Suppressor macrophage treated with lipopolysaccharide for 1 hour (primary cell): ENCODE results near the gene TOP3A.
A peak's percentile ranks its signal among the peaks of the same experiment; 100 is the strongest.

Experiments used
- DNase-seq, 3 donors: peaks; one replicate each; pipeline ENCODE4 v3.0.0-alpha.2; 2020 to 2022

Gene TOP3A

DNA sequence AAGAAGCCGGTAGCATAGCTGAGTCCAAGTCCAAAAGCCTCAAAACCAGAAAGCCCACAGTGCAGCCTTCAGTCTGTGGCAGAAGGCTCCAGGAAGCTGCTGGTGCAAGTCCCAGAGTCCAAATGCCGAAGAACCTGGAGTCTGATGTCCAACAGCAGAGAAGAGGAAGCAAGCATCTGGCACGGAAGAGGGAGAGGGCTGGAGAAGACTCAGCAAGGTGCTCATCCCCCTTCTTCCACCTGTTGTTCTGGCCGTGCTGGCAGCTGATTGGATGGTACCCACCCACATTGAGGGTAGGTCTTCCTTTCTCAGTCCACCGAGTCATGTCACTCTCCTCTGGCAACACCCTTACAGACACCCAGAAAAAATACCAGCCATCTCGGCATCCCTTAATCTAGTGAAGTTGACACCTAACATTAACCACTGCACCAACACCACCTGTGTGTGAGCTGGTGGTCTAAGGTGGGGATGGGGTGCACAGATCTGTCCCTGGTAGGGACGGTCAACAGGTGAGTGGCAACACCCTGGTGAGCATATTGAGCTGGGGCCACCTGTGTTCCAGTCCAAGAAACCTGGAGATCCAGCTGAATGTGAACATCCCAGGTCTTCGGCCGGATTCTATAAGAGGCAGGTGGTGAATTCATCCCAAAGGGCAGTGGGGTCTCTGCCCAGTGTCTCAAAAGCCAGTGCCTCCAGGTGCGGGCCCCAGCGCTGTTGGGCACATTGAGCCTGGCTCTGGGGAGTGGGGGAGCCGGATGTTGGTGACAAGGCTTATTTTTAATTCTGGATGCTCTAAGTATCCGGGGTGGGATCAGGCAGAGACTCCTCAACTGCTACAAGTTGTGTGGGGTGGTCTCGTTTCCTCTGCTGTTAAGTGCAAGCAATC lies 44.5 kb downstream of the TOP3A start:
- DNase-seq: no peak

- no peak for DNase-seq
Observed at GRCh38 chr17:18267927-18268711, 46.7 kb downstream of the TOP3A start.

DNA sequence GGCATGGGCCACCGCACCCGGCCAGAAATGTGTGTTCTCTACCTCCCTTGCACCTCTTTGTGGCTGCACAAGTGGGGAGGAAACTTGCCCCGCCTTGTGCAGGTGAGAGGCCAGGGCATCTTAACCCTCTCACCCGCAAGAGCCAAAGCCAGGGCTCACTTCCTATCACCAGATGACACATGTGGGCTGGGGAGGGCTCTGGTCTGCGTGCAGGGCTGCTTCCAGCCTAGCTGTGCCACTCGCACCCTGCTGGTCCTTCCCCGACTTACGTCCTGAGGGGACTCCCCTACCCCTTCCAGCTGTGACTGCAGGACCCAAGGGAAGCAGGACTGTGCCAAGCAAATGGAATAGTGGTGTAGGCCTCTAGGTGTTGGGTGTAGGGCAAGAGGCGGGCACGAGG lies 47.4 kb downstream of the TOP3A start:
- DNase-seq: no peak

DNA sequence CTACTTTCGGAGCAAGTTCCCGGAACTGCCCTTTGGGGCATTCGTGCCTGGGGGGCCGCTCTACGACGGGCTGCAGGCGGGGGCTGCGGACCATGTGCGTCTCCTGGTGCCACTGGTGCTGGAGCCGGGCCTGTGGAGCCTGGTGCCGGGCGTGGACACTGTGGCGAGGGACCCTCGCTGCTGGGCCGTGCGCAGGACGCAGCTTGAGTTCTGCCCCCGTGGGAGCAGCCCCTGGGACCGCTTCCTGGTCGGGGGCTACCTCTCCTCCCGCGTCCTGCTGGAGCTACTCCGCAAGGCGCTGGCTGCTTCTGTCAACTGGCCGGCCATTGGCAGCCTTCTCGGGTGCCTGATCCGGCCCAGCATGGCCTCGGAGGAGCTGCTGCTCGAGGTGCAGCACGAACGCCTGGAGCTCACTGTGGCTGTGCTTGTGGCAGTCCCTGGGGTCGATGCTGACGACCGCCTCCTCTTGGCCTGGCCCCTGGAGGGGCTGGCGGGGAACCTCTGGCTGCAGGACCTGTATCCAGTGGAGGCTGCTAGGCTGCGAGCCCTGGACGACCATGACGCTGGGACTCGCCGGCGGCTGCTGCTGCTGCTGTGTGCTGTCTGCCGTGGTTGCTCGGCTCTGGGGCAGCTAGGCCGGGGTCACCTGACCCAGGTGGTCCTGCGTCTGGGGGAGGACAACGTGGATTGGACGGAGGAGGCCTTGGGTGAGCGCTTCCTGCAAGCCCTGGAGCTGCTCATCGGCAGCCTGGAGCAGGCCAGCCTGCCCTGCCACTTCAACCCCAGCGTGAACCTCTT lies 50.7 kb downstream of the TOP3A start:
- DNase-seq: no peak

DNA sequence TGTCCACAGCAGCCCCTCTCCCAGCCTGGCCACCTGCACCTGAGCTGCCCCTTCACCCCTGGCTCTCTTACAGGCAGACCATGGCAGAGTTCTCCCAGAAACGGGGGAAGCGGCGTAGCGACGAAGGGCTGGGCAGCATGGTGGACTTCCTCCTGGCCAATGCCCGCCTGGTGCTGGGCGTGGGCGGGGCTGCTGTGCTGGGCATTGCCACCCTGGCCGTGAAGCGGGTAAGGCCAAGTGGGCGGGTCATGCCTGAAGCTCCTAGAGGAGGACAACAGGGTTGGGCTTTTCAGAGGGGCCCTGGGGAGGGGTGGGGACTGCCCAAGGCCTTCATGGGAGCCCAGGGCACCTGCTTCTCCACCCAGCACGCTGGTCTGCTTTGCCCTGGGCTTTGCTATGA lies 52.2 kb downstream of the TOP3A start:
- peak in 1 of 3 donors; percentile 33 for DNase-seq

DNA sequence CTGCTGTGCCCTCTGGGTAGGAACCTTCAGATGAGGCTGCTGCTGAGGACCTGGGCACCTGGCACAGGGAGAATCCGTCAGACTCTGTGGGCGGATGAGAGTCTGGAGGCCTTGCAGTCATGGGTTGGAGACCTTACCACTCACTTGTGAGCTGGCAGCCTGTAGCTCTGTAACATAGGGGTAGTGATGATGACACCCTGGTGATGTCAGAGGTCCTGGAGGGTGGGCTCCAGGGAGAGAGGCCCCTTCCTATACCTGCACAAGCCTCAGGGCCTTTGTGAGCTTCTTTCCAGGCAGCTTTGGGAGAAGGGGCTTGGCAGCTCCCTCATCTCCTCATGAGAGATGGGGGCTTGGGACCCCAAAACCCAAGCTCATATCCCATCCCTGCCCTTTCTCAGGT lies 52.7 kb downstream of the TOP3A start:
- DNase-seq: peak in 2 of 3 donors; percentile 17 to 22

DNA sequence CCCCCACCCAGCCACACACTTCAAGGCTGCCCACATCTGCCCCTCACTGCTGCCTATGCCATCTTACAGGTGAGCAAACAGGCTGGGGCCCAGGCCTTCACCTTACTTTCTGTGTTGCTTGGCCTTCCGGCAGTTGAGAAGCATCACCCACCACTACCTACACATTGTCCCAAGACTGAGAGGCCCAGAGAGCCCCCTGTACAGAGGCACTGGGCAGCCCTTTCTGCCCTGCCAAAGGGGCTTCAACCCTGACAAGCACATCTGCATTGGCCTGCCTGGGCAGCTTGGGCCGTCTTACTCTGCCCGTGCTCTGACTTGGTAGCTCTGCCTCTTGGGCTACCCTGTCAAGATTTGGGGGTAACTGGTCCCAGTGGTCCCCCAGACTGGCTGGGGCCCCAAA lies 53.1 kb downstream of the TOP3A start:
- no peak for DNase-seq

DNA sequence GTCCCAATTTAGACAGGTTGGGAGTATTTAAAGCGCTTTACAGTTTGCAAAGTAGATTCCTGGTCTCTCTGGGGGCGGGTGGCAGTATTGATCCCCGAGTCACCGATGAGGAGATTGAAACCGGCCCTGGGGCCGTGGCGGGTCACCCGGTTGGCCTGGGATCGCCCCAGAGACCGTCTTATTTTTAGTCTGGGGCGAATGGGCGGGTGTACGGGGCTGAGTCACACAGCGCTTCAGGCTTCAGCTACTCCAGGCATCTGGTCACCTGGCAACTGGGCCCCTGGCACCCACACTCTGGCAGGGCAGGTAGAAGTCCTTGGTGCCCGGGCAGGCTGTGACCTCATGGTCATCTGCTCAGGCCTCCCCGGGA lies 53.7 kb downstream of the TOP3A start:
- DNase-seq: peak; percentile 57 to 69 (median 60)

DNA sequence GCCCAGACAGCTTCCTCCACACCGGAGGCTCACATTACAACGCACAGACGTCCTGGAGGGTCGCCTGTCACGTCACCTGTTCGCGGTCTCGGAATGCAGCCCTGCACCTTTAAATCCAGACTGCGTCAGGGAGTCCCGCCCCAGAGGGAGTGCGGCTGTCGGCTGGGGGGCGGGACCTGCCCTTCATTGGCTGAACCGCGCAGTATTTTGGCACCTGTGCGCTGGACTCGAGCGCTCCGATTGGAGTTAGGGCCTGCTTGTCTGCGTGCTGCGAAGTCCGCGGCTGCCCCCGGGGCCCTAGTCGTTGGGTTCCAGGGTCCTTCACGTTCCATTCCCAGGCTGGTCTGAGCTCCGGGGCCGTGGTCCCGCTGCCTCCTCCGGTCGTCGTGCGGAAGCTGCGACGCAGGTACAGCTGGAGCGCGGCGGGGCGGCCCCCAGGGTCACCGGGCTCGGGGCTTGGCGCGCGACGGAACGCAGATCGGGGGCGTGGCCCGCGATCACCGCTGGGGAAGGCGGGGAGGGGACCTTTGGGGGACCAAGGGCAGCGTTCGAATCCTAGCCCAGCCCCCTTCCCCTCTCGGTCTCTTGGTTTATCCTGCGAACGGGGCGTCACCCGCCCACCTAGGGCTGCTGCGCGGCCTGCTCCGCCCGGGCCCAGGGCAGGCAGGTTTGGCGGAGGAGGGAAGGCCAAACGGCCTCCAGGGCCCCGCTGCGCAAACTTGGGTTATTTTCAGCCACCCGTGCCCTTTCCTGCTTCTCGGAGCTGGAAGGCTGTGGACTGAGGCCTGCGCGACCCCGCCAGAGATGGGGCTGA lies 54.3 kb downstream of the TOP3A start, which contains the start of gene MIEF2:
MIEF2 (plus strand) TSS at position 331 of the 814 bp plus-strand sequence. CDS start 2,059 bp downstream, outside the sequence.
- DNase-seq: peak; percentile 92 to 95 (median 95)

- DNase-seq: no peak
Observed at GRCh38 chr17:18259621-18260331, 55.0 kb downstream of the TOP3A start.

DNA sequence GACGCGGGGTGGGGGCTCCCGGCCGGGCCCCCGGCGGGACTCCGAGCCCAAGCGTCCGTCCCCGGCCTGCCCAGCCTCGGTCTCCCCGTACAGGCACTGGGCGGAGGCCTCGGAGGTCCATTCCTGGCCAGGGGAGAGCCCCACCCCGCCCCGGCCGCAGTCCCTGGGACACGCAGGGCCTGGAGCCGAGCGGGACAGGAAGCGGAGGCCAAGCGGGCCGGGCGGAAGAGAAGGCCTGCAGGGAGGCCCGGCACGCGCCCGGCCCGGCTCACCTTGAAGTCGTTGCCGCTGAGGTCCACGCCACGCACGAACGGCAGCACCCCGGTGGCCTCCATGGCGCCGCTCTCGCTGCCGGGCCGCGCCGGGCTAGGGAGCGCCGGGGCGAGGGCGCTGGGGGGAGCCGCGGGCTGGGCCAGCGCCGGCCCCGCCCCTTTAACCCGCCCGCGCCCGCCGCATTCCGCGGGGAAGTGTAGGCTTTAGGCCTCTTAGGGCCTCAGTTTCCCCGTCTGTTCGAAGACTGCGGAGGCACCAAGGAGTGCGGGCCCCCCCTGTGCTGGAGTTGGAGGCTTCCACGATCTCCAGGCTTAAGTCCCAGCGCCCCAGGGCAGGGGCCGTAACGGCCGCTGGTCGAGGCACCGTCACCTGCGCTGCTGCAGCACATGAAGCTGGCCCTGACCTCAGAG lies 56.3 kb downstream of the TOP3A start, which contains the start of gene FLII:
FLII (minus strand) TSS at position 383 of the 683 bp plus-strand sequence; CDS start at position 335, 48 bp downstream.
- peak; percentile 62 to 89 (median 74) for DNase-seq

DNA sequence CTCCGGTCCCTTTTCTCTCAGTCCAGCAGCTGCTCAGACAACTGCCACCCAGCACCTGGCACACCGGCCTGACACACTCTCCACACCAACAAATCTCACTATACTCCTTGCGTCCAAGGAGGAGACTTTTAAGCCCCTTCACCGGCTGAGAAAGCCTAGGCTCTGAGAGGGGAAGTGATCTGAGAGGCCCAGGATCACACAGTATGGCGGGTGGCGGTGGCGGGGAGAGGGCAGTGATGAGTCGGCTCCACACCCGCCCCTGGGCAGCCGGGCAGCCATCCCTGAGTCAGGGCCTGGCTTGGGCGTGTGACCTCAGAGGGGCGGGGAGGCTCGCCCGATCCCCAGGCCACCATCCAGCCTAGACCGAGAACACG lies 56.8 kb downstream of the TOP3A start:
- peak; percentile 95 to 97 (median 96) for DNase-seq

- peak; percentile 71 to 90 (median 81) for DNase-seq
Observed at GRCh38 chr17:18257268-18257981, 57.4 kb downstream of the TOP3A start.

- DNase-seq: no peak
Observed at GRCh38 chr17:18256776-18257175, 58.0 kb downstream of the TOP3A start.

DNA sequence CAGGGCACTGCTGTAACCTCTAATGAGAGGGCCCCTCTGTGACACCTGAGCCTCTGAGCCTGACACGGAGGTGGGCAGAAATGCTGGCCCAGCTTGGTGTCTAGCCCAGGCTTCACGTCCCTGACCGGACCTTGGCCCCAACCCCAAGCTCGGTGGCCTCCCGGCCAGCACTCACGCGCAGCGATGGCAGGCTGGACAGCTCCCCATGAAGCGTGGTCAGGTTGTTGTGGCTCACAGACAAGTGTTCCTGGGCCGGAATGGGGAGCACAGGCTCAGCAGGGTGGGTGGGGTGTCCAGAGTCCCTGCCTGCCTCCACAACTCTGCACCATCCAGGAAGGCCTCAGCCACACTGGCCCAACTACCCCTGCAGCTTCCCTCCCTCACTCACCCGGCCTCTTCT lies 58.4 kb downstream of the TOP3A start:
- DNase-seq: no peak

- DNase-seq: no peak
Observed at GRCh38 chr17:18254888-18255649, 59.7 kb downstream of the TOP3A start.

- DNase-seq: no peak
Observed at GRCh38 chr17:18253947-18254821, 60.6 kb downstream of the TOP3A start.
